Cerebellar cortex (tissue), 1 donor: ENCODE data around the gene ADAM30.

Experiments
- DNase-seq: peaks from one replicate; pipeline ENCODE4 v3.0.0-alpha.2; 2015; ENCODE audit warnings: low spot score

Gene ADAM30

DNA sequence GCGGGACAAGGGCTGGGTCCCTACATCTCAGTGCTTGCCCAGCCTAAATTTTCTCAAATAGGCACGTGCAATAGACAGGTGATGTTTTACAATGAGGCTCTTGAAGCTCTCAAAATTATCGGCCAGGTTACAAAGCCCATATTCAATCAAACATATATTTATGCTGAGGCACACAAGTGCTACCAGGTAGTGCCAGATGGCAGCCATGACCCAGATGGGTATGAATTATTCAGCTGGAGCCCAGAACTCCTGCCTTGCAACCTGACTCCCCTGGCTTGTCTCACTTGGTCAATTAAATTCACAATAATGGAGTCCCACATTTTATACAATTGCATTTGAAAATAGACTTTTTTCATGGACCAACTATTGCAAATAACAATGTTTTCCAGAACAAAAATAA, 12.3 kb upstream of the ADAM30 start:
- DNase-seq: no peak

DNA sequence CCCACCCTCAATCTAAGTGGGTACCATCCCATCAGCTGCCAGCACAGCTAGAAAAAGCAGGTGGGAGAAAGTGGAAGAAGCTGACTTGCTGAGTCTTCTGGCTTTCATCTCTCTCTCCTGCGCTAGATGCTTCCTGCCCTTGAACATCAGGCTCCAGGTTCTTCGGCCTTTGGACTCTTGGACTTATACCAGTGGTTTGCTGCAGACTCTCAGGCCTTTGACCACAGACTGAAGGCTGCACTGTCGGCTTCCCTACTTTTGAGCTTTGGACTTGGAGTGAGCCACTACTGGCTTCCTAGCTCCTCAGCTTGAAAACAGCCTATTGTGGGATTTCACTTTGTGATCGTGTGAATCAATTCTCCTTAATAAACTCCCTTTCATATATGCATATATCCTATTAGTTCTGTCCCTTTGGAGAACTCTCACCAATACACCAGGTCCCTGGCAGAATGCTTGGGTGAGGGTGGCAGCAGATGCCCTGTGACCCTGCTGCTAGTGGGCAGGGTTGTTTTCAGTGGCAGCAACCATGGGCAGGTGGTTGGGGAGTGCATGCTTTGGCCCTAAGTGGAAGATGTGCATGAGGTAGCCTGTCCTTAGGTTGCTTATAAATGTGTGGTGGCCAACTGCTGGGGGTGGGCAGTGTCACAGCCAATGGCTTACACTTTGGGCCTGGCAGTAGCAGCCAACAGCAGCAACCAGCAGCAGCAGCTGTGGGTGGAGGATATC, 10.8 kb upstream of the ADAM30 start:
- no peak for DNase-seq

DNA sequence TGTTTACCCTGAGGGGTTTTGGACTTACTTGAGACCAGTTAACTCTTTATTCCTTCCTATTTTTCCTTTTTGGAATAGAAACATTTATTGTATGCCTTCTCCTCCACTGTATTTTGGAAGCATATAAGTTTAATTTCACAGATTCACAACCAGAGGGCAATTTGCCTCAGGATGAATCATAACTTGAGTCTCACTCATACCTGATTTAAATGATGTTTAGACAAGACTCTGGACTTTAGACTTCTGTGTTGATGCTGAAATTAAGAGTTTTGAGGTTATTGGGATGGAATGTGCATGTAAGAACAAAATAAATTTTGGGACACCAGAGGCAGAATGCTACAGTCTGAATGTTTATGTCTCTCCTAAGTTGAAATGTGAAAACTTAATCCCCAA, 7.1 kb upstream of the ADAM30 start:
- DNase-seq: no peak

DNA sequence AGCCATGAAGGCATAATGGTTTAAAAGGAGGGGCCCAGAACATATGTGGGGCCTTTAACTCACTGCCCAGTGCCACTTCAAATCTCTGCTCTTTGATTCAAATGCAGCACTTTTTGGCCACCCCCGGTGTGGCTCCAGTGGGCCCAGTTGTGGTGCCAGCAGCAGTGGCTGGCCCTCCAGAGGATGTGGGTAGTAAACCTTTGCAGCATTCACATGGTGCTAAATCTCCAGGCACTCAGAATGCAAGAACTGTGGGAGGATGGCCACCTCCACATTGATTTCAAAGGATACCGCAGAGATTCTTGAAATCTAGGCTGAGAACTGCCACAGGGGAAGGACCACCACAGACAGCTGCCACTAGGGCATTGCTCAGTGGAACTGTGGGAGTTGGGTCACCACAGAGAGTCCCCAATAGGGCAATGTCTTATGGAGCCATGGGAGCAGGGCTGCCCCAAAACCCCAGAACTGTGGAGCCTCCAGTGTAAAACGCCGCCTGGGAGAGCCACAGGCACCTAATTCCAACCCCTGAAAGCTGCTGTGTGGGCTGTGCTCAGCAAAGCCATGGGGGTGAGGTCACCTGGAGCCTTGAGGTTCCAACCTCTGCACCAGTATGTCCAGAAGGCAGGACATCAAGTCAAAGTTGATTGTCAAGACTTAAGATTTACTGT, 6.6 kb upstream of the ADAM30 start:
- no peak for DNase-seq

DNA sequence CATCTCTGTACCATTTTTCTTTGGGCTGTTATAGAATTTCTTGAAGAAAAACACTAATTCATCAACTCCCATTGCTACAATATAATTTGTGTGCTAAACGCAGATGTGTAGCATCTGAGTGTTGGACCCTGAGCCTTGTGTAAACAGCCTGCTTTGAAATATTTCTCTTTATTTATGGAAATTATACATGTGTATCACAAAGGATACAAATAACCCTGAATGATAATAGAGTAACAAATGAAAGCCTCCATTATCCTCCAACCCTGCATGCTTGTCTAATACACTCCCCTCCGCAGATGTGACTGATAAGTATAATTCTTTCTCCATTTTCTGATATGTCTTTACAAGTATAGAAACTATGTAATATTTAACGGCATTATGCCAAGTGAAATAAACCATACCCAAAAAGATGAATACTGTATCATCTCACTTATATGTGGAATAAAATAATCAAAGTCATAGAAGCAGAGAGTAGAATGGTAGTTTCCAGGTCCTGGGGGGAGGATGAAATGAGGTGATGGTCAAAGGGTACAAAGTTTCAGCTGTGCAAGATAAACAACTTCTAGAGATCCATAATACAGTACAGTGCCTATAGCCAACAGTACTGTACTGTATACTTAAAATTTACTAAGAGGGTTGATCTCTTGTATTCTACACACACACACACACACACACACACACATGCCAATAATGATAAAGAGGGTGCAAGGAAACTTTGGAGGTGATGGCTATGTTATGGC, 2.8 kb upstream of the ADAM30 start:
- no peak for DNase-seq

DNA sequence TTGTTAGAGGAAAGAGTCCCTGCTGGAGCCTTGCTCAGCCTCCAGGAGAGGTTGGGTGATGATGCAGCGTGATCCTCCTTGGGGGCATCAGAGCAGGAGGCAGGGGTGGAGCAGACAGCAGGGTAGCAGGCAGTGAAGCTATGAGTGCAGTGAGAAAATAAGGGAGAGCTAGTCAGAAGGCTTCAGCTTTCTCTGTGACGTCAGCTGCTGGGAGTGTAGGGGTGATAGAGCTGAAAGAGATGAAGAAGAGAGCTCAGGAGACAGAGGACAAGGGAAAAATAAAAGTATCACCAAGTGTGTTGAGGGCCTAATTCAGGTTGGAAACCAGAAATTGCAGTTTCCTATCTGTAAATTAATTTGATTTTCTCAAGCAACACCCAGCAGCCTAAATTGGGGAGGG, 2.2 kb upstream of the ADAM30 start:
- DNase-seq: no peak

DNA sequence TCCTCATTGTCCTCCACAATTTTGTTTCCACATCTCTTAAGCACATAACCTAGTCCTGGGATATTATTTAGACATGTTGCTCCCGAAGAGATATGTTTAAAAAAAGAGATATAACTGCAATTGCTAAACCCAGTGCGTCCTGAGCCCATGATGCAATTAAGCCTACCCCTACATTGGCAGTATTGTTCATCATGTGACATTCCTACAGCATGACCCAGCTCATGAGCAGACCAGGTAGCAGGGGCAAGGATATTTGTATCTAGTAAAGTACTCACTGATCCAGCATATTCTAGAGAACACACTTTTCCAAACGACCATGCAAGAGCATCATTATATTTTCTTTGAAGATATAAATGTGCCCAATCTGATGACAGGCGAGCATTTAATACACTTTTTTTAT, 1.2 kb downstream of the ADAM30 start:
- DNase-seq: no peak

DNA sequence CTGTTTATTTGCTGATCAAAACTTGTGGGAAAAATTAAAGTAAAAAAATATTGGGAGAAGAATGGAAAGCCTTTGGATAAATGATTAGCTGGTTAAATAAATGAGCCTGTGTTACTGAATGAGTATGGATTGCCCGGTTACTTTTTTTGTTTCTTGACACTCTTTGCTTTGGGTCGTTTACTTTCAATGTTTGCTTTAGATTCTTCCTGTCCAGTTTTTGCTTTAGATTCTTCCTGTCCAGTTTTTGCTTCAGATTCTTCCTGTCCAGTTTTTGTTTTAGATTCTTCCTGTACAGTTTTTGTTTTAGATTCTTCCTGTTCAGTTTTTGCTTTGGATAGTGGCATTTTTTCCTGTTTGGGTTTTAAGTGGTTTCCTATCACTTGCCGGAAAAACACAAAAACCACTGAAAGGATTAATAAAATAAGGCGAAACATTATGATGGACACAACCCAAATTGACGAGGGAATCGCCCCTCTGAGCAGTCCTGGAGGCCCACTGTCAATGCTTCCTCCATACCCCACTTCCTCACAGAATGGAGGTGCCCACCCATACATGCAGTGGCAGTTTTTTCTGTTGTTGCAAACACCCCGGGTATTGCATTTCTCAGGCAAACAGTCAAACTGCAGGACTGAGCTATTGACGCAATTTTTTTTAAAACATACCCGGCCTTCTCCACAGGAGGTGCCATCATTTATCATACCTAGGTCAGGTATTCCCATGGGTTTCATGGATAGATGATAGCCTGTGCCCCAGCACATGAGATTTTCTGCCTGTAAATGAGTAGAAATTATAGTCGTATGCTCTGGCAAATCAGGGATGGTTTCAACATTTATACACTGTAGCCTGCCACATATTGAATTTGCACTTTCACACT, 2.3 kb downstream of the ADAM30 start:
- no peak for DNase-seq

DNA sequence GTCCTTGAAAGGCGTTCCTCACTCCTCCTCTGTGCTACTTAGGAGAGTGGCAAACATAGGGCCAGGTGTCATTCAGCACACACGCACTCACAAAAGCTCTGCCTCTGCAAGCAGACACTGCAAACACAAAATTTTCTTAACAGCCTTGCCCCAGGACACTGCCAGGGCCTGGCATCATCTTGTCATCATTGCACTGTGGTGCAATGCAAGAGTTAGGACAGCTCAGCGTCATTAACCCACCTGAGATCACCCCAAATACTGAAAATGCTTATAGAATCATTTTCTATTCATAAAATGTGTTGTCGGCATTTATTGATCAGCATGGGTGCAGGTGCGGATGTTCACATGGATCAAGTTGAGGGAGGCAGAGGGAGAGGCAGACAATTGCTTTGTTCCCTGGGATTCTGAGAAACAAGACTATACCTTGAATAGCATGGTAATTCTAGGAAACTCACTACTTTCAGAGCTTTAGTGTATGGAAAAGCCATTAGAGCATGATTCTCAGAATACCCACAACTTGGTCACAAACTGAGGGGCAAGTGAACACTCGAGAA, 3.0 kb downstream of the ADAM30 start:
- DNase-seq: no peak

DNA sequence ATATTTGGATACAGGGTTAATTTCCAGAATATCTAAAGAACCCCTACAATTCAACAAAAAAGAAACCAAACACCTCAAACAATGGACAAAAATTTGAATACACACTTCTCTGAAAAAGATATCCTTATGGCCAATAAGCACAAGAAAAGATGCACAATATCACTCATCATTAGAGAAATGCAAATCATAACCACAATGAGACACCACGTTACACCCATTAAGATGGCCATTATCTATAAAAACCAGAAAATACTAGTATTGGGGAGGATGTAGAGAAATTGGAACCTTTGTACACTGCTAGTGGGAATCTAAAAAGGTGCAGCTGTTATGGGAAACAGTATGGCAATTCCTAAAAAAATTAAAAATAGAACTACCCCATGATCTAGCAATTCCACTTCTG, 4.9 kb downstream of the ADAM30 start:
- DNase-seq: no peak

DNA sequence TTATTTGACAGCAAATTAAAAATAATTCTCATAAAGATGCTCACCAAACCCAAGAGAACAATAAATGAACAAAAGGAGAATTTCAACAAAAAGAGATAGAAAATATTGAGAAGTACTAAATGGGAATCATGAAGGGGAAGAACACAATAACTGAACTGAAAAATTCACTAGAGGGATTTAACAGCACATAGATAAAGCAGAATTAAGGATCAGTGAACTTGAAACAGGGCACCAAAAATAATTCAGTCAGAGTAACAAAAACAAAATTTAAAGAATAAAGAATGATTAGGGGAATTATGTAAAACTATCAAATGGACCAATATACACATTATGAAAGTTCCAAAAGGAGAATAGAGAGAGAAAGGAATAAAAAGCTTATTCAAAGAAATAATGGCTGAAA, 7.8 kb downstream of the ADAM30 start:
- DNase-seq: no peak

DNA sequence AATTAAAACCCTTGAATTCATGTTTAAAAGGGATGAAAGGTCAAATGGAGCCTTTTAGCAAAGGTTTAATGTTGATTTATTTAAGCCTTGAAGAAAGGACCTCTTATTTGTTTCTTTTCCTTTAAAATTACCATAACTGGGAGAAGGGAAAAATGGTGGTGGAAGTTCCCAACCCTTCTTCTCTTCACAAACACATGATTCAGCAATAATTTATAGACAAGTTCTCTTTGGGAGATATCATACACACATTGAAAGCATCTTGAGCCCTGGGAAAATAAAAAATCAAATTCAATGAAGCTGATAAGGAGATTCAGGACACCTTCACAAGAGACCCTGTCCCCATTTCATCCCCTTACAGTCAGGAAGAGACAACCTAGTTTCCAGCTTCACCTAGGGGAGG, 8.9 kb downstream of the ADAM30 start:
- no peak for DNase-seq

DNA sequence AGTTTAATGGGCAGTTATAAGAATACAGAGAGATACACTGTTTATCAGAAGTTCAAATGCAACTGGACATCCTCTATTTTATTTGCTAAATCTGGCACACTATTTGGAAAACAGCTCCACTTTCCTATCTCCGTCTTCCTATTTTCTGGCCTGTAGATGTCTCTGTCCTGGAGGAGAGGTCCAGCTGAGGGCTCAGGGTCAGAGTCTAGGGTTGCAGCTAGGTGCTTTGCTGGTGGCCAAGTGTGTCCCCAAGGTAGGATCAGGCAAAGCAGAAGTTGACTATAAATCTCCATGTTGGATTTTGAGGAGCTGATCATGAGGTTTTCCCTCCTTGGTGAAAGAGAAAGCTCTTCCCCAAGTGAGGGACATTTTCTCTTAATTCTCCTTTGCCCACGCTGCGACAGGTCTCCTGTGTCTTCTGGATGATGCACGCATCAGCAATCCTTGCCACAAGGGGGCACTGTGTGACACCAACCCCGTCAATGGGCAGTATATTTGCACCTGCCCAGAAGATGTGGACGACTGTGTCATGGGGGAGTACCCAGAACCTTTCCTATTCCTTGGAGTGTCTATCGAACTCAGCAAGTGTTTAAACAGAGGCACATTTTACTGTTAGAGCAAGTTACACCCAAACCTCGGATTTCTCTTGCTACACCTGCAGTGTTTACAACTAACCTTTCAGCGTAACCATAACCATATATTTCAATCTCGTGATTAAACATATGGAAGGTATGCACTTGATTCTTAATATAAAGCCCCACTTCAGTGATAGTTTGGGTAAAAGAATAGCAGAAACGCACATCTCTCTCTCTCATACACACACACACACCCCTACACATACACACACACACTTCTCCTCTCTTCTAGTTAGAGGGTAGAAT, 10.2 kb downstream of the ADAM30 start:
- peak; percentile 16 for DNase-seq

DNA sequence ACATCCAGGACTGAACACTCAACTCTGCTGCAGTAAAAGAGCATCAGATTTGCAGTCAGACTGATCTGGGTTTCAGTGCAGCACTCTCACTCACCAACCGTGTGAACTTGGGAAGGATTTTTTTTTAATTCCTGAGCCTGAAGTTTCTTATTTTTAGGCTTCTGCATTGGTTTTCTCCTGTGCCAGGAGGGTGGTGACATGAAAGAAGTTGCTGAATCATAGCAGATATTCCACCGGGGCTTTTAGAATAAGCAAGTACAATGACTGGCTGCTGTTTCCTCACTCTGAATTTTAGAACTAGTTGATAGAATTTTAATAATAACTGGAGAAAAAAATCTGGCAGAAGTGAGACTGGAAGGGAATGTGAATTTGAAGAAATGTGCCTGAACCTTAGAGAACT, 11.6 kb downstream of the ADAM30 start:
- no peak for DNase-seq

DNA sequence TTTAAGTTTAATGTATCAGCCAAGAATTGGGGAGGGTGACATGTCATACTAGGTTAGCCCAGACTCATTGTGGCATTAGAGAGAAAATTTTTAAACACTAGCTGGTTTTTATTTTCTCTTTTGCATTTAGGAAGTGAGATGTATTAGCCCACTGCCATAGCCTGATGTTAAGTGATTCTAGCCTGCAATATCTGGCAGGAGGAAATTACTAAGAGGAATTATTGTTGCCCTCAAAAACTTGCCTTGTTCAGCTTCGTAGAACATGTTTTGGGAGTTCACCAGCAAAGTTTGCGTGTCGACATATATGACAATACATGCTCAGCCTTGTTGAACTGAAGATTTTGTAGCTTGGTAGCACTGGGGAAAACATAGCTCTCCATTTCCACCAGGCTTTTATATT, 12.5 kb downstream of the ADAM30 start:
- no peak for DNase-seq

DNA sequence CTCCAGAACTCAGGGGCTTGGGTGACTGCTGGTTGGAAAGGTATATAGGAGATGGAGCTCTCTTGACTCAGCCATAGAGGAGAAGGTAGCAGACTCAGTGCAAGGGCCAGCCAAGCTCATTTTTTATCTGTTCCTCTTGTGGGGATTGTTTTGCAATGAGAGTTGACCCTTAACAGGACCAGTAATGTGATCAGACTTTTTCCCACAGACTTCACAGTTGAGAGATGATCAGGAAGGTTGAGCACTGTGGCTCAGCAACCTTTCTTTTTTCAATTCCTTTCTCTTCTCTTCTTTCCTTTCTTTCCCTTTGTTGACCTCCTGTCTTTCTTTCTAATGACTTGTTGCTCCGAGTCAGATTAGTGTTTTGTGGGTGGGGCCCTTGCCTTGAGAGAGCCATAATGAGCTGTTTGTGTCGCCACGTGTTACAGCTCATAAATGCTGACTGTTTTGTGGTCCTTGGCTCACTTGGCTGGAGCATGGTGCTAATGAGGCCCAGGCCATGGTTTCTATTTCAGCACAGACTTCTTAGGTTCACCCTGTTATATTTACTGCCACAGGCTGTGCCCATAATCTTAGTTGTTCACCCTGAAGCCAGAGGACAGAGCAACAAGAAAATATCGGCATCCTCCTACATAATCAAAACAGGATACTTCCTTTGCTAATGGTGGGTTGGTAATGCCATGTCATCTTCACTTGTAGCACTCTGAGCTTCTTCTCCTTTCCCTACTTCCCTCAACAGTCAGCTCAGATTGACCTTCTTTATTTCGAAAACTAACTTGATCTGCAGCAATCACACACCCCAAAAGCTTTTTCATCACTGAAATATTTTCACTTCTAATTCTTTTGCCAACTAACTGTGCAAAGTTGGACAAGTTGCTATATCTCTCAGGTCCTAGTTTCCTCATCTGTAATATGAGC, 13.9 kb downstream of the ADAM30 start:
- no peak for DNase-seq

DNA sequence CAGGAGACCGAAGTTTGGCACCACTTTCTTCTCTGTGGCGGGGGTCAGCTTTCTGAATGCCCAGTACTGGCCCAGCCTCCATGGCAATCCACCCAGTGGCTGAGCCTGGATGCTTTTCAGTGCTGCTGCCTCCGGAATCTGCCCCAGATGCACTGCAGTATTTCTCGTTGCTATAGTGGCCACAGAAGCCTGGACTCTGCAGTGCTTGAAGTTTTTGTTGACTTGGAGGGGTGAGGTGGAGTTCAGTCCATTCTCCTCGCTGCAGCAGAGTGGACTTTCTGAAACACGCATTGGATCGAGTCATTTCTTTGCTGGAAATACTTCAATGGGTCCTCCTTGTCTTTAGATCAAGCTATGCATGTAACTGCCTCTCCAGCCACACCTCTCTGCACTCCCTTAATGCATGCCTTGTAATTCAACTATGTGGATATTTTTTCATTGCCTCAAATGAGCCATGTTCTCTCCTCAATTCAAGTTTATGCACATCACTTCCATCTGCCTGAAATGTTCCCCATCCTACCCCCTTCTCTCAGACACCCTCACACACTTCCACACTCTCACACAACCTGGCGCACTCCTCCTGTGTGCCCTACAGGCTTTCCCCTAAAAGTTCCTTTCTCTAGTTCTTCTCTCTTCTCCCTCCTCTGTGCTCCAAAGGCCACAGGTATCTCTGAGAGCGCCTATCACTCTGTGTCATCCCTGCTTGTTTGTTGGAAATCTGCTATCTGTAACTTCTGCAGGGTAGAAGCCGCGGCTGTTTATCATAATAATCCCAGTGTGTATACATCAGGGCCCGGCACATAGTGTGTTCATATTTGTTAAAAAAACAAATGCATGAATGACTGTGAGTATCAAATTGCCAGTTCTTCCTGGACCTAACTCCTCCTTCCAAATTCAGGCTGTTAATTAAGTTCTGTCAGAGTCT, 16.5 kb downstream of the ADAM30 start:
- DNase-seq: no peak

DNA sequence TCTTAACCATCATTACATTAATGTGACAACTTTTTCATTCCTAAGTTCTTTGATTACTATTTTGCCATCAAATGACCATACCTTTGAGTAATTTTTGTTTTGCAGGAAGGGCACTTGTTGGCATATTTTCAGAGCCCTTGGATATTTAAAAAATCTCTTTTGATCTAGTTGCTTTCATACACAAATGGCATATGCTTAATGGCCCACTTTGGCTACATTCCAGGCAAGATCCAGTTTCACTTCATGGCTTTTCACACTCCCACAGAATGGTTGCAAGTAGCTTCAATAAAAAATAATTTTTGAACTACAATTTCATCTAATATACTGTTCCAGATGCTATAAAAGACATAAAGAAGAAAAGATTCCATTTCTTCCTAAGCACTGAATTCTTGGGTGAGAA, 18.1 kb downstream of the ADAM30 start:
- no peak for DNase-seq

DNA sequence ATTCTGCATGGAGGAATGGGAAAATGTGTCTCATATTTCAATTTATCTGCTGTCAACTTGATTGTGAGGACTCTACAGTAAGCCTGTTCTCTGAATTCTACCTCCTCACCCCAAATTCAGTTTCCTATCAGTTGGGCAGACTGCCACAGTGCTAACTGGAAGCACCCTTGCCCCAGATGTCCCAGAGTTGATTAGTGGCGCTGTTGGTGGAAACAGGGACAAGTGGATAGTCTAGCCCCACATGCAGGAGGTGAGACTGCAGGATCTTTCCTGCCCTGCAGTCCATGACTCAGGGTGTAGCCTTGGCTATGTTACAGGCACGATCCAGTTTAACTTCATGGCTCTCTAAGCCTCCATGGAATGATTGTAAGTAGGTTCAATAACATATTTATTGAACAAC, 22.1 kb downstream of the ADAM30 start:
- DNase-seq: no peak
